HG03064 (cell line): ENCODE data around the gene HM13.
A peak's percentile ranks its signal among the peaks of the same experiment; 100 is the strongest.
"Not testable (repeated sequence)": the region's sequence is repeated elsewhere in the genome, so short reads cannot be mapped to it uniquely, and the experiment has no call there.

ENCODE experiments used
- ATAC-seq: cut with Tn5 transposase; IDR thresholded peaks from one replicate; pipeline ENCODE4 v1.9.1; 2021; ENCODE audit warnings: low read depth; ENCODE audit not compliant: unreplicated experiment

The HM13 gene

GRCh38 chr20:31566319-31566657, 52.0 kb downstream of the HM13 start:
- ATAC-seq: no peak

GRCh38 chr20:31566658-31567379, 52.6 kb downstream of the HM13 start:
- no peak for ATAC-seq

GRCh38 chr20:31567380-31567720, 53.1 kb downstream of the HM13 start:
- ATAC-seq: no peak

- no peak for ATAC-seq
These were observed 53.9 kb downstream of the HM13 start for GRCh38 chr20:31568041-31568731.

- ATAC-seq: no peak
These were observed 54.5 kb downstream of the HM13 start for GRCh38 chr20:31568773-31569162.

DNA sequence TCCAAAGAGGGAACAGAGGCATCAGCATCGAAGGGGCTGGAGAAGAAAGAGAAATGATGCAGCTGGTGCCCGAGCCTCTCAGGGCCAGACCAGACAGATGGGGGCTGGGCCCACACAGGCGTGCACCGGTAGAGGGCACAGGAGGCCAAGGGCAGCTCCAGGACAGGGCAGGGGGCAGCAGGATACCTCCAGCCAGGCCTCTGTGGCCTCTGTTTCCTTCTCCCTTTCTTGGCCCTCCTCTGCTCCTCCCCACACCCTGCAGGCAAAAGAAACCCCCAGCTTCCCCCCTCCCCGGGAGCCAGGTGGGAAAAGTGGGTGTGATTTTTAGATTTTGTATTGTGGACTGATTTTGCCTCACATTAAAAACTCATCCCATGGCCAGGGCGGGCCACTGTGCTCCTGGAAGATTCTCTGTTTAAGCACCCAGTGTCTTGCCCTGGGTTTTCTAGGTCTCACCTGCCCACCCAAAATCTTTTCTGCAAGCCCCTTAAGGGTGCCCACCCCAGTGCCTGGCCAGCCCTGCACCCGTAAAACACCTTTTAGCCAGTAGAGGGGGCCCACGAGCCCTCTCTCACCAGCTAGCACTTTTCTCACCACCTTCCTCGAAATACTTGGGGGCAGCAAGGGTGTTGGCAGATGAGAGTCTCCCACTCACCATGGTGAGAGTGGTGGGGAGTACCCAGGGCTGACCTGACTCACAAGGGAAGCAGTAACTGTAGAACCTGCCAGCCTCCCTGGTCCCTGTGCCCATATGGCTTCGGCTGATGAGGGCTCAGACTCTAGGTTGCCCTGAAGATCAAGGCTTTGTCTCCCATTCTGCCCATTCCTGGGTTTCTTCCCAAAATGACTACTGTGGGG, 55.1 kb downstream of the HM13 start:
- ATAC-seq: no peak

DNA sequence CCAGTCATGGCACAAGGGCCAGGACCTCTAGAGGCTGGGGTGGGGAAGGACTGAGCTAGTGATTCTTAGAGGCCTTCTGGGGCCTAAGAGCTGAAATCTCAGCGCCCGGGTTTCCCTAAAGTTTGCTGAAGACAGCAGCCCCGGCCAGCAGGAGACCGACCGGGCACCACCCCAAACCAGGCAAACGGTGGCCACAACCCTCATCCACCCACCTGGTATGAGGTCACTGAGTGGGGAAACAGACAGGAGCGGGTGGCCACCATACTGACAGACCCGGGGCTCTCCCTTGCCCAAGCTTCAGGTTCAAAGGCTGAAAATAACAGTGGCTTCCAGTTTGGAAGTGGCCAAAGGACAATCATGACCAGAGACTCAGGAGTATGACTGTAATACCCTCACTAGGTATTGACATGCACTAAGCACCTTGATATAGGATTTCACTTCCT, 55.8 kb downstream of the HM13 start:
- ATAC-seq: no peak

GRCh38 chr20:31570735-31571617, 56.7 kb downstream of the HM13 start:
- no peak for ATAC-seq

DNA sequence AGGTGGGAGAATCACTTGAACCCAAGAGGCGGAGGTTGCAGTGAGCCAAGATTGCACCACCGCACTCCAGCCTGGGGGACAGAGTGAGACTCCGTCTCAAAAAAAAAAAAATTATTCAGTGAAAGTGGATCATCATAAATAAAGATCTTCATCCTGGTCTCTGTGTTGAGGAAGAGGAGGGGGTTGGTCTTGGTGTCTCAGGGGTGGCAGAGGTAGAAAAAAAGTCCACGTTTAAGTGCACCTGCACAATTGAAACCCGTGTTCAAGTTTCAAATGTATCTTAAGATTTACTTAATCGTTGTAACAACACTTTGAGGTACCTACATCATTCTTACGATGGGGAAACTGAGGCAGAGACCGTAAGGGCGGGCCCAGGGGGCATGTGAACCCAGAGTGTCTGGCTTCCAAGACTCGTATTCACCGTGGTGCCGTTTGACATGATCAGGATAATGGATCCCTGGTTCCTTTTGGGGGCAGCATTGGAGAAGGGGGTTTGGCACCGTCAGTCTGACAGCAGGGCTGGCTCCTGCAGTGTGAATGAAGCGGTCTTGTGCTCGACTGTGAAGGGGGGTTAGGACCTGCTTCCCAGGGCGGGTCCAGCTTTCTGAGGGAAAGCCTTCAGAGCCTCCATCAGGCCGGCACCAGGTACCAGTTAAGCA, 57.9 kb downstream of the HM13 start:
- no peak for ATAC-seq

DNA sequence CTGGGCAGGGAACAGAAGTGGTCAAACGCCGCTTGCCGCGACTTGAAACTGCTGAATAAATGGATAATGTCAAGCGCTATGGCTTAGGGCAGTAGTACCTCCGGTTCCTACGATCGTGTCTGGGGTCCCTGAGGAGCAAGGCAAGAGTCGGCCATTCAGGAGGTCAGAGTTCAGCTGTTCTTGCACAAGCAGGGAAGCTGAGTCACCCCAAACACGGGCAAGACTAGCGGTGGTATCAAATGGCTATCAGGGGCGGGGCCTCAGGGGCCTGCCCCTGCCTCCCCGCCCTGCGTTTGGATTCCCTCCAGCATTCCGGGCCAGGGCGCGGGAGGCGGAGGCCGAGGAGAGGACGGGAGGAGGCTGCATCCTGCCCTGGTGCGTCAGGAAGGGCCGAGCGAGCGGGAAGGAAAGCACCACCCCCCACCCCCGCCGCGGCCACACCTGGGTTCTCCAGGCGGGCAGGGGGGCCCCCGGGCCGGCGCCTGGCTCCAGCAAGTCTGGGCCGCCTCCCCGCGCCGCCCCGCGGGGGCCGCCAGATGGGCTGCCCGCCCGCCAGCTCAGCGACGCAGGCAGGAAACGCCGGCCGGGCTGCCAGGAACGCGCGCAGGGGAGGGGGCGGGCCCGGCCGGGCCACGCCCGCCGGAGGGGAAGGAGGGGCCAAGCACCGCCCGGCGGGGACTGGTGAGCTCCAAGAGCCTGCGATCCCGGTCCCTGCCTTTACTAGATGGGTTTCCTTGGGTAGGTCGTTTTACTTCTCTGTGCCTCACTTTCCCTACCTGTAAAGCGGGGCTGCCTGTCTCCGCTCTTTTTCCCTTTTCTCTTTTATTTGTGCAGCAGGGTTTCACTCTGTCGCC, 58.7 kb downstream of the HM13 start:
- ATAC-seq: peak; percentile 87

GRCh38 chr20:31573555-31574321, 59.5 kb downstream of the HM13 start:
- ATAC-seq: no peak

DNA sequence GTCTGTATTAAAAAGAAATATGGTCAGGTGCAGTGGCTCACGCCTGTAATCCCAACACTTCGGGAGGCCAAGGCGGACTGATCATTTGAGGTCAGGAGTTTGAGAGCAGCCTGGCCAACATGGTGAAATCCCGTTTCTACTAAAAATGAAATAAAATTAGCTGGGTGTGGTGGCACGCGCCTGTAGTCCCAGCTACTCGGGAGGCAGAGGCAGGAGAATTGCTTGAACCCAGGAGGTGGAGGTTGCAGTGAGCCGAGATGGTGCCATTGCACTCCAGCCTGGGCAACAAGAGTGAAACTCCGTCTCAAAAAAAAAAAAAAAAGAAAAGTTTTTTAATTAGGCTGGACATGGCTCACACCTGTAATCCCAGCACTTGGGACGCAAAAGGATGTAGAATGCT, 60.7 kb downstream of the HM13 start:
- ATAC-seq: not testable (repeated sequence)

- ATAC-seq: no peak
These were observed 62.5 kb downstream of the HM13 start for GRCh38 chr20:31576751-31577150.

GRCh38 chr20:31577194-31577593, 63.0 kb downstream of the HM13 start:
- no peak for ATAC-seq

DNA sequence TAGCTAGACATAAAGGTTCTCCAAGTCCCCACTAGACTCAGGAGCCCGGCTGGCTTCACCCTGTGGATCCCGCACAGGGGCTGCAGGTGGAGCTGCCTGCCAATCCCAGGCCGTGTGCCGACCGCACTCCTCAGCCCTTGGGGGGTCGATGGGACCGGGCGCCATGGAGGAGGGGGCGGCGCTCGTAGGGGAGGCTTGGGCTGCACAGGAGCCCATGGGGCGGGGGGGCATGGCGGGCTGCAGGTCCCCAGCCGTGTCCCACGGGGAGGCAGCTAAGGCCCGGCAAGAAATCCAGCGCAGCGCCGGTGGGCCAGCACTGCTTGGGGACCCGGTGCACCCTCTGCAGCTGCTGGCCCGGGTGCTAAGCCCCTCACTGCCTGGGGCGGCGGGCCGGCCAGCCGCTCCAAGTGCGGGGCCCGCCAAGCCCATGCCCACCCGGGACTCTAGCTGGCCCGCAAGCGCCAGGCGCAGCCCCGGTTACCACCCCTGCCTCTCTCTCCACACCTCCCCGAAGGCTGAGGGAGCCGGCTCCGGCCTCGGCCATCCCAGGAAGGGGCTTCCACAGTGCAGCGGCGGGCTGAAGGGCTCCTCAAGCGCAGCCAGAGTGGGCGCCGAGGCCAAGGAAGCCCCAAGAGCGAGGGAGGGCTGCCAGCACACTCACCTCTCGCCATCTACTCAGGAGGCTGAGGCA, 64.4 kb downstream of the HM13 start:
- ATAC-seq: no peak

GRCh38 chr20:31579245-31579644, 65.0 kb downstream of the HM13 start:
- no peak for ATAC-seq

DNA sequence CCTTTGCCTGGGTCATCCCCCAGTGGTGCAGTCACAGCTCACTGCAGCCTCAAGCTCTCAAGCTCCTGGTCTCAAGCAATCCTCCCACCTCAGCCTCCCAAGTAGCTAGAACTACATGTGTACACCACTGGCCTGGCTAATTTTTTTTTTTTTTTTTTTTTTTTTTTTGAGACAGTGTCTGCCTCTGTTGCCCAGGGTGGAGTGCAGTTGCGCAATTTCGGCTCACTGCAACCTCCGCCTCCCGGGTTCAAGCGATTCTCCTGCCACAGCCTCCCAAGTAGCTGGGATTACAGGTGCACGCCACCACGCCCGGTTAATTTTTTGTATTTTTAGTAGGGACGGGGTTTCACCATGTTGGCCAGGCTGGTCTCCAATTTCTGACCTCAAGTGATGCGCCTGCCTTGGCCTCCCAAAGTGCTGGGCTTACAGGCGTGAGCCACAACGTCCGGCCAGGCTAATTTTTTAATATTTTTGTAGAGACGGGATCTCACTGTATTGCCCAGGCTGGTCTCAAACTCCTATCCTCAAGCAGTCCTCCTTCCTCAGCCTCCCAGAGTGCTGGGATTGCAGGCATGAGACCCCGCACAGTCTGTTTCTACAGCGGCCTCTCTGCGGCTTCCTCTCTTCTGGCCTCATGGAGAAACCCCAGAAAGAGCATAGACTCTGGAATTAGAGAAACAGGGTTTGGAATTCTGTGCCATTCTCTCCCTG, 65.9 kb downstream of the HM13 start:
- ATAC-seq: not testable (repeated sequence)
